MCF 10A (cell line): ENCODE data around the gene RETREG1. TPM values are rescaled to one million over a fixed set of nuclear protein-coding genes. Genes with fewer than 3 reads are reported as not detected.

Source experiments
- BruUV-seq: library from RNA; stranded (reverse); fragments of 400-500 nt; replicated peaks from 2 replicates; lab custom pipeline; 2021; lab: Mats Ljungman, UMichigan
- CTCF ChIA-PET: fragments of 300-600 bp; sonication (Branson Sonifier 250); formaldehyde crosslinking; extraction: SDS; loops from one replicate; lab custom pipeline; 2021; ENCODE audit warnings: antibody characterized with exemption, inconsistent platforms; lab: Yijun Ruan, JAX
- POLR2A ChIA-PET: fragments of 300-600, 350-650 bp; sonication (Branson Sonifier 250); formaldehyde crosslinking; extraction: SDS; loops from one replicate; lab custom pipeline; 2020; ENCODE audit warnings: antibody characterized with exemption, inconsistent platforms; lab: Yijun Ruan, JAX
- DNase-seq: peaks from one replicate; pipeline ENCODE4 v3.0.0-alpha.2; 2018; ENCODE audit not compliant: unreplicated experiment
- H3K27ac Mint-ChIP-seq: one replicate; pipeline ENCODE4 v1.8.0; 2022; ENCODE audit warnings: mild to moderate bottlenecking, low read depth, mixed read lengths; ENCODE audit not compliant: unreplicated experiment
- H3K27me3 Mint-ChIP-seq: one replicate; pipeline ENCODE4 v1.8.0; 2022; ENCODE audit warnings: mixed read lengths; ENCODE audit not compliant: insufficient read depth, unreplicated experiment
- H3K36me3 Mint-ChIP-seq: one replicate; pipeline ENCODE4 v1.8.0; 2022; ENCODE audit warnings: mild to moderate bottlenecking, moderate library complexity, mixed read lengths; ENCODE audit not compliant: insufficient read depth, unreplicated experiment
- H3K4me1 Mint-ChIP-seq: one replicate; pipeline ENCODE4 v1.8.0; 2022; ENCODE audit warnings: mixed read lengths; ENCODE audit not compliant: insufficient read depth, unreplicated experiment
- H3K4me3 Mint-ChIP-seq: one replicate; pipeline ENCODE4 v1.8.0; 2022; ENCODE audit warnings: mild to moderate bottlenecking, moderate library complexity, mixed read lengths; ENCODE audit not compliant: unreplicated experiment
- H3K9me3 Mint-ChIP-seq: one replicate; pipeline ENCODE4 v1.8.0; 2022; ENCODE audit warnings: mixed read lengths; ENCODE audit not compliant: unreplicated experiment
- intact Hi-C: fragments of 100-400 bp; cut with micrococcal nuclease; formaldehyde crosslinking; loops from 2 replicates; pipeline ENCODE4 v1.14.1; 2022
- total RNA-seq: library from RNA; stranded (reverse); gene quantifications from 2 replicates; pipeline ENCODE4 v1.2.3, GENCODE V29; 2022
- TF ChIP-seq, protein P1 (sequence below): fragments of 200-600 bp; IDR thresholded peaks from one replicate; pipeline ENCODE4 v1.8.0; 2022; ENCODE audit warnings: antibody characterized with exemption, mild to moderate bottlenecking; ENCODE audit not compliant: unreplicated experiment

Gene RETREG1
- total RNA-seq, 1 experiment from 2014 or later, result 4.9 TPM

DNA sequence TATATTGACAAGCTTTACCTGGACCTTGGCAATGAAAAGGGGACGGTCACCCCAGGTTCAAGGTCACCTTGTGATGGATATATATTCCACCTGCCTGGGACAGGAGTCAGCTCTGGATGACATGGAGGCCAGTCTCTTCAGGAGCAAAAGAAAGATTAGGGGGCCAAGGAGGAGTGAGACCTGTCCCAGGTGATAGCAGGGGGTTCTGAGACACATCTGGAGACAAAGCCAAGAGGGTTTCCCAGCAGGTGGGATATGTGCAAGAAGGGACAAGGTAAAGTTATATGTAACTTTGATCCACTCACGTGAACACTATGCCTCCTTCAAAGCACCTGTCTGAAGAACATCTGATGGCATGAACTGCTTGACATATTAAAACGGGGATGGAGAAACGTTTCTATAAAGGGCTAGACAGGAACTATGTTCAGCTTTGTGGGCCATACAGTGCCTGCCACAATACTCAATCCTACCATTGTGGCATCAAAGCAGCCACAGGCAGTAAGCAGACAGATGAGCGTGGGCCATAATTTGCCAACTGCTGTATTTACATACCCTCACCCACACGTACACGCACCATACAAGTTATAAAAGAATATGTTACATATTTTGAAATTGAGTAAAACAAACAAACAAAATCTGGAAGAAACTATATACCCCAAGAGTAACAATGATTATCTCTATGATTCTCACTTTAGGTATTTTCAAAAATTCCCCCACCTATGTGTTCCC, 88.3 kb downstream of the RETREG1 start:
- BruUV-seq, result TSS peak; percentile 98

DNA sequence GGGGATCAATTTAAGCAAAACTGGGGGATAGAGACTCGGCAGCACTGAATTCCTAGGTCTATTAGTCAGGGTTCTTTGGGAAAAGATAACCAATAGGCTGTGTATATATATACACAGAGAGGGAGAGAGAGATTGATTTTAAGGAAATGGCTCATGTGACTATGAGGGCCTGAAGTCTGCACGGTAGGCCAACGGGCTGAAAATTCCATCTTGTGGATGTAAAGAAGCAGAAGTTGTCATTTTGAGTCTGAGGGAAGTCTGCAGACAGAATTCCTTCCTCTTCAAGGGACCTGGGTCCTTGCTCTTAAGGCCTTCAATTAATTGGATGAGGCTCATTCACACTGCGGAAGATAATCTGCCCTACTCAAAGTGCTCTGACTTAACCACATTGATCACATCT, 91.1 kb downstream of the RETREG1 start:
- POLR2A ChIA-PET, result interaction anchor here (0.6 kb wide), 1 partner anchor 8 kb away, joined by 3 read pairs; no protein-coding TSS in a partner anchor

More for the DNA sequence above, 88.3 kb downstream of the RETREG1 start:
- H3K27me3 Mint-ChIP-seq, result no peaks in the 10 kb centered on the region
- H3K4me1 Mint-ChIP-seq, result no peaks in the 10 kb centered on the region
- intact Hi-C loops, result no loop called here
- no peak overlapping the region for H3K27ac Mint-ChIP-seq
- no peak overlapping the region for H3K4me3 Mint-ChIP-seq
- TF ChIP-seq, protein P1, sequence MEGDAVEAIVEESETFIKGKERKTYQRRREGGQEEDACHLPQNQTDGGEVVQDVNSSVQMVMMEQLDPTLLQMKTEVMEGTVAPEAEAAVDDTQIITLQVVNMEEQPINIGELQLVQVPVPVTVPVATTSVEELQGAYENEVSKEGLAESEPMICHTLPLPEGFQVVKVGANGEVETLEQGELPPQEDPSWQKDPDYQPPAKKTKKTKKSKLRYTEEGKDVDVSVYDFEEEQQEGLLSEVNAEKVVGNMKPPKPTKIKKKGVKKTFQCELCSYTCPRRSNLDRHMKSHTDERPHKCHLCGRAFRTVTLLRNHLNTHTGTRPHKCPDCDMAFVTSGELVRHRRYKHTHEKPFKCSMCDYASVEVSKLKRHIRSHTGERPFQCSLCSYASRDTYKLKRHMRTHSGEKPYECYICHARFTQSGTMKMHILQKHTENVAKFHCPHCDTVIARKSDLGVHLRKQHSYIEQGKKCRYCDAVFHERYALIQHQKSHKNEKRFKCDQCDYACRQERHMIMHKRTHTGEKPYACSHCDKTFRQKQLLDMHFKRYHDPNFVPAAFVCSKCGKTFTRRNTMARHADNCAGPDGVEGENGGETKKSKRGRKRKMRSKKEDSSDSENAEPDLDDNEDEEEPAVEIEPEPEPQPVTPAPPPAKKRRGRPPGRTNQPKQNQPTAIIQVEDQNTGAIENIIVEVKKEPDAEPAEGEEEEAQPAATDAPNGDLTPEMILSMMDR, result no peak
- ChIA-PET POLR2A (interaction anchor here (1.5 to 2.1 kb wide), 3 partner anchors 9 to 24 kb away, joined by 3 to 5 read pairs (median 4); no protein-coding TSS in a partner anchor), CTCF (no interaction called here)
- H3K9me3 Mint-ChIP-seq, result no peaks in the 10 kb centered on the region
- DNase-seq, result no peak
- H3K36me3 Mint-ChIP-seq, result no peaks in the 10 kb centered on the region

DNA sequence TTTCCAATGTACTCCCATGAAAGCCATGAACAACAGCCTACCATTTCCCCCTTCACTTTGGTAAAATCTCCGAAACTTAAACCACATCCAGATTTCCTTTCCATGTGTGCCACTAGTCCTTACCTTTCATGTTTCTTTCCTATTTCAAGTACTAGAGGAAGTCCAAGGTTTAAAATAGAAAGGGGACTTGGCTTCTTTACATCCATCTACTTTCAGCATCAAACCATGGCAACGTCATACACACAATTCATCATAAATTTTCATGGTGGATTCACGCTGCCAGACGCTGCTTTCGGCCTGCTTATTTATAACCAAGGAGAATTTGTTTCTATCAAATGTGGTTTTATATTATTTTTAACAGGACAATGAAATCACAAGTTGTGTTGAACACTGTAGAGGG, 92.5 kb downstream of the RETREG1 start:
- no TSS peak for BruUV-seq
- H3K27ac Mint-ChIP-seq, result no peak overlapping the region

More for the DNA sequence above, 91.1 kb downstream of the RETREG1 start:
- CTCF ChIA-PET, result interaction anchor here (0.6 to 0.7 kb wide), 2 partner anchors 18 to 176 kb away, joined by 3 read pairs; no protein-coding TSS in a partner anchor
- no TSS peak for BruUV-seq
- no peaks in the 10 kb centered on the region for H3K9me3 Mint-ChIP-seq
- intact Hi-C loops, result no loop called here
- TF ChIP-seq, protein P1, result no peak
- no peaks in the 10 kb centered on the region for H3K27me3 Mint-ChIP-seq
- no peak overlapping the region for H3K4me3 Mint-ChIP-seq
- no peak overlapping the region for H3K27ac Mint-ChIP-seq
- DNase-seq, result no peak
- no peaks in the 10 kb centered on the region for H3K4me1 Mint-ChIP-seq
- no peaks in the 10 kb centered on the region for H3K36me3 Mint-ChIP-seq

More for the DNA sequence above, 92.5 kb downstream of the RETREG1 start:
- Mint-ChIP-seq H3K9me3 (no peaks in the 10 kb centered on the region), H3K4me3 (no peak overlapping the region), H3K4me1 (no peaks in the 10 kb centered on the region), H3K27me3 (no peaks in the 10 kb centered on the region), H3K36me3 (no peaks in the 10 kb centered on the region)
- intact Hi-C loops, result no loop called here
- POLR2A ChIA-PET, result no interaction called here
- DNase-seq, result no peak
- CTCF ChIA-PET, result no interaction called here
- TF ChIP-seq, protein P1, result no peak
